Ectodermal cell (in vitro differentiated cells): ENCODE results near the gene LRCH1.
"Not testable (repeated sequence)": the region's sequence is repeated elsewhere in the genome, so short reads cannot be mapped to it uniquely, and the experiment has no call there.

Experiments used
- H3K27ac ChIP-seq: 2 replicates; pipeline ENCODE4 v1.7.0; 2013; ENCODE audit warnings: mild to moderate bottlenecking, low read depth, low read length; ENCODE audit not compliant: insufficient read depth, poor library complexity, severe bottlenecking
- H3K27me3 ChIP-seq: 2 replicates; pipeline ENCODE4 v1.7.0; 2013; ENCODE audit warnings: mild to moderate bottlenecking, low read length; ENCODE audit not compliant: insufficient read depth, control insufficient read depth, poor library complexity, severe bottlenecking
- H3K36me3 ChIP-seq: one replicate; pipeline ENCODE4 v1.7.0; 2013; ENCODE audit warnings: low read length; ENCODE audit not compliant: control insufficient read depth, insufficient read depth
- H3K4me1 ChIP-seq: one replicate; pipeline ENCODE4 v1.7.0; 2013; ENCODE audit warnings: low read length; ENCODE audit not compliant: control insufficient read depth, insufficient read depth
- H3K4me3 ChIP-seq: 2 replicates; pipeline ENCODE4 v1.7.0; 2013; ENCODE audit warnings: low read depth, low read length, control low read depth; ENCODE audit not compliant: insufficient read depth
- H3K9me3 ChIP-seq: 2 replicates; pipeline ENCODE4 v1.7.0; 2013; ENCODE audit warnings: mild to moderate bottlenecking, low read length, moderate library complexity; ENCODE audit not compliant: control insufficient read depth
- WGBS, 2 experiments: methylation state at CpG; one replicate each; pipeline ENCODE4 v1.1.7; 2013; ENCODE audit warnings: missing lambda C conversion rate in 2 of 2; 5-methylcytosine and 5-hydroxymethylcytosine counted together

The LRCH1 gene

GRCh38 chr13:46753917-46754316, 200.9 kb downstream of the LRCH1 start:
- 93 to 94% methylated on average over 6 of the region's 6 CpGs for WGBS, 2 experiments
- Histone ChIP-seq H3K27me3 (no peaks in the 10 kb centered on the region), H3K9me3 (no peaks in the 10 kb centered on the region), H3K27ac (no peak overlapping the region), H3K36me3 (no peaks in the 10 kb centered on the region), H3K4me1 (no peaks in the 10 kb centered on the region), H3K4me3 (no peak overlapping the region)

GRCh38 chr13:46754812-46755211, 201.8 kb downstream of the LRCH1 start:
- no peak overlapping the region for H3K4me3 ChIP-seq
- H3K4me1 ChIP-seq = no peaks in the 10 kb centered on the region
- no peak overlapping the region for H3K27ac ChIP-seq
- no peaks in the 10 kb centered on the region for H3K9me3 ChIP-seq
- no peaks in the 10 kb centered on the region for H3K36me3 ChIP-seq
- H3K27me3 ChIP-seq = no peaks in the 10 kb centered on the region

GRCh38 chr13:46755508-46755907, 202.5 kb downstream of the LRCH1 start:
- not testable (repeated sequence) for H3K4me1 ChIP-seq, H3K27me3 ChIP-seq, H3K27ac ChIP-seq, H3K9me3 ChIP-seq, H3K36me3 ChIP-seq, H3K4me3 ChIP-seq
- no CpG with 5 or more reads among the region's 5 CpGs for WGBS, 2 experiments

GRCh38 chr13:46756977-46757376, 204.0 kb downstream of the LRCH1 start:
- 58 to 66% methylated on average over 3 of the region's 4 CpGs for WGBS, 2 experiments
- H3K27me3 ChIP-seq = no peaks in the 10 kb centered on the region
- no peak overlapping the region for H3K4me3 ChIP-seq
- H3K27ac ChIP-seq = no peak overlapping the region
- H3K9me3 ChIP-seq = no peaks in the 10 kb centered on the region
- no peaks in the 10 kb centered on the region for H3K36me3 ChIP-seq
- no peaks in the 10 kb centered on the region for H3K4me1 ChIP-seq

GRCh38 chr13:46757640-46758039, 204.7 kb downstream of the LRCH1 start:
- Histone ChIP-seq H3K9me3 (no peaks in the 10 kb centered on the region), H3K36me3 (no peaks in the 10 kb centered on the region), H3K4me3 (no peak overlapping the region), H3K27ac (no peak overlapping the region), H3K27me3 (no peaks in the 10 kb centered on the region), H3K4me1 (no peaks in the 10 kb centered on the region)
- WGBS, 2 experiments = 87 to 91% methylated on average over 3 of the region's 3 CpGs

GRCh38 chr13:46759846-46760245, 206.9 kb downstream of the LRCH1 start:
- 86 to 94% methylated on average over 2 of the region's 2 CpGs for WGBS, 2 experiments

GRCh38 chr13:46761174-46761573, 208.2 kb downstream of the LRCH1 start:
- no peak overlapping the region for H3K4me3 ChIP-seq
- no peak overlapping the region for H3K27ac ChIP-seq
- WGBS, 2 experiments = 92 to 93% methylated on average over 4 of the region's 4 CpGs
- H3K4me1 ChIP-seq = no peaks in the 10 kb centered on the region
- H3K36me3 ChIP-seq = no peaks in the 10 kb centered on the region
- no peaks in the 10 kb centered on the region for H3K9me3 ChIP-seq
- H3K27me3 ChIP-seq = no peaks in the 10 kb centered on the region

More at GRCh38 chr13:46759846-46760245, 206.9 kb downstream of the LRCH1 start:
- Histone ChIP-seq H3K27ac (no peak overlapping the region), H3K4me3 (no peak overlapping the region), H3K36me3 (no peaks in the 10 kb centered on the region), H3K4me1 (no peaks in the 10 kb centered on the region), H3K9me3 (no peaks in the 10 kb centered on the region), H3K27me3 (no peaks in the 10 kb centered on the region)

- WGBS, 2 experiments = 79 to 86% methylated on average over 5 of the region's 5 CpGs
- no peaks in the 10 kb centered on the region for H3K27me3 ChIP-seq
- no peaks in the 10 kb centered on the region for H3K4me1 ChIP-seq
These were observed 208.9 kb downstream of the LRCH1 start for GRCh38 chr13:46761866-46762265.

GRCh38 chr13:46769925-46770324, 217.0 kb downstream of the LRCH1 start:
- not testable (repeated sequence) for H3K9me3 ChIP-seq, H3K27me3 ChIP-seq, H3K36me3 ChIP-seq, H3K4me1 ChIP-seq, H3K4me3 ChIP-seq, H3K27ac ChIP-seq
- WGBS, 2 experiments = 89 to 95% methylated on average over 1 to 4 of the region's 4 CpGs

More at GRCh38 chr13:46761866-46762265, 208.9 kb downstream of the LRCH1 start:
- no peak overlapping the region for H3K27ac ChIP-seq
- H3K4me3 ChIP-seq = no peak overlapping the region
- no peaks in the 10 kb centered on the region for H3K9me3 ChIP-seq
- no peaks in the 10 kb centered on the region for H3K36me3 ChIP-seq

GRCh38 chr13:46771693-46772092, 218.7 kb downstream of the LRCH1 start:
- H3K9me3 ChIP-seq = no peaks in the 10 kb centered on the region
- no peak overlapping the region for H3K27ac ChIP-seq
- peaks cover 20% of the 10 kb centered on the region for H3K36me3 ChIP-seq
- no peaks in the 10 kb centered on the region for H3K27me3 ChIP-seq
- no peak overlapping the region for H3K4me3 ChIP-seq
- H3K4me1 ChIP-seq = no peaks in the 10 kb centered on the region

GRCh38 chr13:46773541-46773940, 220.6 kb downstream of the LRCH1 start:
- Histone ChIP-seq H3K4me1 (no peaks in the 10 kb centered on the region), H3K36me3 (peaks cover 31% of the 10 kb centered on the region), H3K27me3 (no peaks in the 10 kb centered on the region), H3K27ac (no peak overlapping the region), H3K9me3 (no peaks in the 10 kb centered on the region), H3K4me3 (no peak overlapping the region)
- WGBS, 2 experiments = 71 to 97% methylated on average over 1 to 2 of the region's 2 CpGs
